ENCODE data around the gene PTPRD. TPM values are rescaled to one million over a fixed set of nuclear protein-coding genes. Genes with fewer than 3 reads are reported as not detected.

PTPRD gene
- total RNA-seq, 3 donors from 2014 or later (not counting 1 experiment from before 2014, with no cell fraction given): 0.05 to 0.68 TPM; not detected in 1

GRCh38 chr9:10597801-10598200, 15.0 kb downstream of the PTPRD start:
- Histone ChIP-seq H3K4me1 (ENCODE audit: control insufficient read depth, insufficient read depth, low read length) (no peaks in the 10 kb centered on the region), H3K9me3 (ENCODE audit: control insufficient read depth, insufficient read depth, low read length) (peaks cover 3% of the 10 kb centered on the region), H3K27me3 (ENCODE audit: control insufficient read depth, insufficient read depth, low read length) (no peaks in the 10 kb centered on the region), H3K36me3 (ENCODE audit: control insufficient read depth, insufficient read depth, low read length) (no peaks in the 10 kb centered on the region), H3K27ac (ENCODE audit: low read length) (no peak overlapping the region), H3K4me3 (ENCODE audit: low read length) (no peak overlapping the region)
- H3K36me3 Mint-ChIP-seq: peaks cover under 1% of the 10 kb centered on the region
- H3K27me3 Mint-ChIP-seq (ENCODE audit: low read depth in 2 of 2): no peaks in the 10 kb centered on the region
- ATAC-seq (no peak), DNase-seq (no peak)
- intact Hi-C loops (cut with micrococcal nuclease): no loop called here
- WGBS (ENCODE audit: insufficient coverage): 95% methylated on average over 3 of the region's 3 CpGs
- H3K27ac Mint-ChIP-seq: no peak overlapping the region
- TF ChIP-seq, protein P1, sequence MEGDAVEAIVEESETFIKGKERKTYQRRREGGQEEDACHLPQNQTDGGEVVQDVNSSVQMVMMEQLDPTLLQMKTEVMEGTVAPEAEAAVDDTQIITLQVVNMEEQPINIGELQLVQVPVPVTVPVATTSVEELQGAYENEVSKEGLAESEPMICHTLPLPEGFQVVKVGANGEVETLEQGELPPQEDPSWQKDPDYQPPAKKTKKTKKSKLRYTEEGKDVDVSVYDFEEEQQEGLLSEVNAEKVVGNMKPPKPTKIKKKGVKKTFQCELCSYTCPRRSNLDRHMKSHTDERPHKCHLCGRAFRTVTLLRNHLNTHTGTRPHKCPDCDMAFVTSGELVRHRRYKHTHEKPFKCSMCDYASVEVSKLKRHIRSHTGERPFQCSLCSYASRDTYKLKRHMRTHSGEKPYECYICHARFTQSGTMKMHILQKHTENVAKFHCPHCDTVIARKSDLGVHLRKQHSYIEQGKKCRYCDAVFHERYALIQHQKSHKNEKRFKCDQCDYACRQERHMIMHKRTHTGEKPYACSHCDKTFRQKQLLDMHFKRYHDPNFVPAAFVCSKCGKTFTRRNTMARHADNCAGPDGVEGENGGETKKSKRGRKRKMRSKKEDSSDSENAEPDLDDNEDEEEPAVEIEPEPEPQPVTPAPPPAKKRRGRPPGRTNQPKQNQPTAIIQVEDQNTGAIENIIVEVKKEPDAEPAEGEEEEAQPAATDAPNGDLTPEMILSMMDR (IDR thresholded peaks at IDR 0.05): no peak
- H3K4me3 Mint-ChIP-seq: no peak overlapping the region
- H3K9me3 Mint-ChIP-seq: peaks cover 4 to 21% of the 10 kb centered on the region in 2 donors
- H3K4me1 Mint-ChIP-seq: no peaks in the 10 kb centered on the region

DNA sequence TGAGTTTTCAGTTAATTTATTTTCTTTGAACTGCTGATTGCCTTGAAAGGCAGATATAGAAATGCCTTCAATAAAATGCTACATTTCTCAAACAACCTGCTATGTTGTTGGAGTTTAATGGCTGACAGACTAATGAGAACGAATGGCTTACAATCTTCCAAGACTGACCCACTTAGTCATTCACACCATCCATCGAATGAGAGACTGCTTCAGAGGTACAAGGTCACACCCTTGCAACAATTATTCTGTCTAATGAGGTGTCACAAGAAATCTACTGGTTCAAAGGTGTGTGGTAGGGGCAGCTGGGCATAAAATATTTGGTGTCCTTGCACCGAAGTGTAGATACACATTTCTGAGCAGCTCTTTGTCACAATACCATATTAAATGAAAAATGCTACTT, 18.3 kb downstream of the PTPRD start:
- Histone ChIP-seq H3K27me3 (ENCODE audit: control insufficient read depth, insufficient read depth, low read length) (no peaks in the 10 kb centered on the region), H3K9me3 (ENCODE audit: control insufficient read depth, insufficient read depth, low read length) (peaks cover 5% of the 10 kb centered on the region), H3K36me3 (ENCODE audit: control insufficient read depth, insufficient read depth, low read length) (no peaks in the 10 kb centered on the region), H3K4me1 (ENCODE audit: control insufficient read depth, insufficient read depth, low read length) (no peaks in the 10 kb centered on the region), H3K4me3 (ENCODE audit: low read length) (no peak overlapping the region), H3K27ac (ENCODE audit: low read length) (no peak overlapping the region)
- peaks cover 5 to 20% of the 10 kb centered on the region in 2 donors for H3K9me3 Mint-ChIP-seq
- ATAC-seq: no peak
- H3K4me3 Mint-ChIP-seq: no peak overlapping the region
- TF ChIP-seq, protein P1 (IDR thresholded peaks at IDR 0.05): no peak
- H3K36me3 Mint-ChIP-seq: peaks cover 9% of the 10 kb centered on the region
- no CpG with 5 or more reads among the region's 3 CpGs for WGBS (ENCODE audit: insufficient coverage)
- DNase-seq: no peak
- H3K27ac Mint-ChIP-seq: no peak overlapping the region
- no peaks in the 10 kb centered on the region for H3K27me3 Mint-ChIP-seq (ENCODE audit: low read depth in 2 of 2)
- no peaks in the 10 kb centered on the region for H3K4me1 Mint-ChIP-seq
- intact Hi-C loops (cut with micrococcal nuclease): no loop called here

GRCh38 chr9:10586407-10586806, 26.4 kb downstream of the PTPRD start:
- Mint-ChIP-seq H3K4me3 (no peak overlapping the region), H3K27me3 (ENCODE audit: low read depth in 2 of 2) (no peaks in the 10 kb centered on the region), H3K36me3 (no peaks in the 10 kb centered on the region), H3K27ac (no peak overlapping the region), H3K4me1 (no peaks in the 10 kb centered on the region), H3K9me3 (peaks cover 12 to 23% of the 10 kb centered on the region in 2 donors)
- Histone ChIP-seq H3K9me3 (ENCODE audit: control insufficient read depth, insufficient read depth, low read length) (no peaks in the 10 kb centered on the region), H3K4me3 (ENCODE audit: low read length) (no peak overlapping the region), H3K27ac (ENCODE audit: low read length) (no peak overlapping the region), H3K36me3 (ENCODE audit: control insufficient read depth, insufficient read depth, low read length) (no peaks in the 10 kb centered on the region), H3K4me1 (ENCODE audit: control insufficient read depth, insufficient read depth, low read length) (no peaks in the 10 kb centered on the region), H3K27me3 (ENCODE audit: control insufficient read depth, insufficient read depth, low read length) (no peaks in the 10 kb centered on the region)
- TF ChIP-seq, protein P1 (IDR thresholded peaks at IDR 0.05): no peak
- 90% methylated on average over 6 of the region's 6 CpGs for WGBS (ENCODE audit: insufficient coverage)
- DNase-seq (no peak), ATAC-seq (no peak)
- intact Hi-C loops (cut with micrococcal nuclease): no loop called here

DNA sequence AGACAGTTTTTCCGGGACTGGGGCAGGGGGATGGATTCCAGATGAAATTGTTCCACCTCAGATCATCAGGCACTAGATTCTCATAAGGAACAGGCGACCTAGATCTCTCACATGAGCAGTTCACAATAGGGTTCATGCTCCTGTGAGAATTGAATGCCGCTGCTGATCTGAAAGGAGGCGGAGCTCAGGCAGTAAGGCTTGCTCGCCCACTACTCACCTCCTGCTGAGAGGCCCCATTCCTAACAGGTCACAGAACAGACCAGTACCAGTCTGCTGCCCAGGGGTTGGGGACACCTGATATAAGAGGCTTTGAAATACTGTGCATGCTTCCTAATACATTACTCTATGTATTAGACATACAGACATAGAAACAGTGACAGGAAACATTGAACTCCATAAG, 41.1 kb downstream of the PTPRD start:
- TF ChIP-seq, protein P1 (IDR thresholded peaks at IDR 0.05): no peak
- no peaks in the 10 kb centered on the region for H3K36me3 Mint-ChIP-seq
- Histone ChIP-seq H3K27ac (ENCODE audit: low read length) (no peak overlapping the region), H3K4me1 (ENCODE audit: control insufficient read depth, insufficient read depth, low read length) (no peaks in the 10 kb centered on the region), H3K4me3 (ENCODE audit: low read length) (no peak overlapping the region), H3K9me3 (ENCODE audit: control insufficient read depth, insufficient read depth, low read length) (peaks cover 6% of the 10 kb centered on the region), H3K36me3 (ENCODE audit: control insufficient read depth, insufficient read depth, low read length) (no peaks in the 10 kb centered on the region), H3K27me3 (ENCODE audit: control insufficient read depth, insufficient read depth, low read length) (no peaks in the 10 kb centered on the region)
- DNase-seq (no peak), ATAC-seq (no peak)
- H3K4me3 Mint-ChIP-seq: no peak overlapping the region
- WGBS (ENCODE audit: insufficient coverage): 90% methylated on average over 5 of the region's 5 CpGs
- no peaks in the 10 kb centered on the region for H3K4me1 Mint-ChIP-seq
- peaks cover 10 to 20% of the 10 kb centered on the region in 2 donors for H3K9me3 Mint-ChIP-seq
- intact Hi-C loops (cut with micrococcal nuclease): no loop called here
- no peaks in the 10 kb centered on the region for H3K27me3 Mint-ChIP-seq (ENCODE audit: low read depth in 2 of 2)
- H3K27ac Mint-ChIP-seq: no peak overlapping the region
